ENCODE measurements around the gene LTB4R2.
"Not testable (repeated sequence)": the region's sequence is repeated elsewhere in the genome, so short reads cannot be mapped to it uniquely, and the experiment has no call there.

The LTB4R2 gene

GRCh38 chr14:24342889-24343288, 32.9 kb downstream of the LTB4R2 start:
- no peaks in the 10 kb centered on the region for H3K9me3 Mint-ChIP-seq
- peaks cover 12% of the 10 kb centered on the region for H3K4me1 Mint-ChIP-seq (ENCODE audit: low read depth)
- no peak overlapping the region for H3K27ac Mint-ChIP-seq

DNA sequence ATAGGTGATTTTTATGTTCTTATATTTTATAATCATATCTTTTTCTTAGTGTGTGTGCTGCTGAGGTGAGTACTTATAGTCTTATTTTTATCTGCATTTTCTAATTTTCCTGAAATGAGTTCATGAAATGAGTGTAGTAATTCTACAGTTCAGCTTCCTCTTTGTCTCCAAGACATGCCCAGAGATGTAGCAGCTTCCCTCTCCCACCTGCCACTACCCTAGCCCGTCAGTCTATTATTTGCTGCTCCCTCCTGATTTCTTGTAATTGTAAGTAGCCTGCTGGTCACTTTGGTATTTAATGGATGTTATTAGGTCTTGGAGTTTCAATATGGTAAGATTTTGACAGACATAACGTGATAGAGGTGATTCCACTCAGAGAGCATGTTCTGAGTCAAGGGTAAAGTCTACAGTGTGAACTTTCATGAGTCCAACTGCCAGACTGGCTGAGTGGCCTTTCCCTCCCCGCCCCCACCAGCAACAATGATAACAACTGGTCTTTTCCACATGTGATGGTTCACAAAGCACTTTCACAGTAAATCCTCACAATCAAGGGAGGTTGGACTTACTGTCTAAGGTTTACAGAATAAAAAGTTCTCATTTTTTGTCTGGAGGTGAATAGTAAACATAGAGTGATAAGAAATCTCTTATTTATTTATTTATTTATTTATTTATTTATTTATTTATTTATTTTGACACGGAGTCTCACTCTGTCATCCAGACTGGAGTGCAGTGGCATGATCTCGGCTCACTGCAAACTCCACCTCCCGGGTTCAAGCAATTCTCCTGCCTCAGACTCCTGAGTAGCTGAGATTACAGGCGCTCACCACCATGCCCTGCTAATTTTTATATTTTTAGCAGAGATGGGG, 34.1 kb downstream of the LTB4R2 start:
- Mint-ChIP-seq H3K4me3 (no peak overlapping the region), H3K36me3 (ENCODE audit: low read depth) (no peaks in the 10 kb centered on the region), H3K27ac (no peak overlapping the region), H3K4me1 (ENCODE audit: low read depth) (peaks cover 4% of the 10 kb centered on the region), H3K9me3 (no peaks in the 10 kb centered on the region), H3K27me3 (ENCODE audit: low read depth) (peaks cover 37% of the 10 kb centered on the region)

More at GRCh38 chr14:24342889-24343288, 32.9 kb downstream of the LTB4R2 start:
- Mint-ChIP-seq H3K4me3 (no peak overlapping the region), H3K36me3 (ENCODE audit: low read depth) (peaks cover 7% of the 10 kb centered on the region), H3K27me3 (ENCODE audit: low read depth) (peaks cover 31% of the 10 kb centered on the region)

GRCh38 chr14:24347134-24347533, 37.2 kb downstream of the LTB4R2 start:
- no peaks in the 10 kb centered on the region for H3K36me3 Mint-ChIP-seq (ENCODE audit: low read depth)
- peaks cover 63% of the 10 kb centered on the region for H3K27me3 Mint-ChIP-seq (ENCODE audit: low read depth)
- H3K4me1 Mint-ChIP-seq (ENCODE audit: low read depth): no peaks in the 10 kb centered on the region
- H3K9me3 Mint-ChIP-seq: no peaks in the 10 kb centered on the region
- no peak overlapping the region for H3K4me3 Mint-ChIP-seq
- H3K27ac Mint-ChIP-seq: no peak overlapping the region

GRCh38 chr14:24348186-24348585, 38.2 kb downstream of the LTB4R2 start:
- Mint-ChIP-seq H3K27ac (no peak overlapping the region), H3K4me3 (no peak overlapping the region), H3K9me3 (no peaks in the 10 kb centered on the region), H3K27me3 (ENCODE audit: low read depth) (peaks cover 66% of the 10 kb centered on the region), H3K36me3 (ENCODE audit: low read depth) (no peaks in the 10 kb centered on the region), H3K4me1 (ENCODE audit: low read depth) (no peaks in the 10 kb centered on the region)

DNA sequence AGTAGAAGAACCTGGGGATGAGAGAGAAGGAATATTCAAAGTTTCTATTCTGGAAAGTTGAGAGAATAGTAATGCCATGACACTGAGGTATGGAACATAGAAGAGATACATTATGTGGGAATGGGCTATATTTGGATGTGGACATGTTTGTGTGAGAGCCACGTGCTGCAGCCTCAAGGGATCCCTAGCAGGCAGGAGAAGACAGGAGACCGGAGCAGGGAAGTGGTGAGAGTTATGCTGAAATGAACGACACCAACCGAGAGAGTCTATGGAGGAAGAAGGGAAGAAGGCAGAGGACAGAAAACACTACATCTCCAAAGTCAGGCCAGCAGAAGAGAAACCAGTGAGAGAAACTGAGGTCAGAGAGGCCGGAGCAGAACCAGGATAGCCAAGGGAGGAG, 39.8 kb downstream of the LTB4R2 start:
- no peak overlapping the region for H3K27ac Mint-ChIP-seq
- no peaks in the 10 kb centered on the region for H3K9me3 Mint-ChIP-seq
- peaks cover 67% of the 10 kb centered on the region for H3K27me3 Mint-ChIP-seq (ENCODE audit: low read depth)
- H3K4me3 Mint-ChIP-seq: no peak overlapping the region
- no peaks in the 10 kb centered on the region for H3K4me1 Mint-ChIP-seq (ENCODE audit: low read depth)
- H3K36me3 Mint-ChIP-seq (ENCODE audit: low read depth): no peaks in the 10 kb centered on the region

DNA sequence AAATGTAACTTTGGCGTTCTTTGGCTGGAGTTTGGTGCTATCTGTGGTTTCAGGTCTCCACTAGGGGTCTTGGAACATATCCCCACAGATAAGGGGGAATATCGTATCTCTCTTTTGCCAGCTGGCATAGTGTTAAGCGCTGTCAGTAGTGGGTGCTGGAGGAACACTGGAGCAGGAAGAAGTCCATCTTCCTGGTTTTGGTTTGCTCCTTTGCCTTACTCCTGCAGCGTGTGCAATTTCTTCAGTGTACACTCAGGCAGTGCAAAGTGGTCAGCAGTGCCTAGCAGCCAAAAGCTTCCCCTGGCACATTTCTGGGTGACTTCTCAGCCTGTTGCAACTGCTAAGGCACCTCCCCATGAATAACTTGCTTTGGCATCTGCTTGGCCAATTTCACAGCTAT, 41.6 kb downstream of the LTB4R2 start:
- Mint-ChIP-seq H3K27me3 (ENCODE audit: low read depth) (peaks cover 57% of the 10 kb centered on the region), H3K9me3 (no peaks in the 10 kb centered on the region), H3K36me3 (ENCODE audit: low read depth) (no peaks in the 10 kb centered on the region), H3K4me3 (no peak overlapping the region), H3K4me1 (ENCODE audit: low read depth) (no peaks in the 10 kb centered on the region), H3K27ac (no peak overlapping the region)

- no peaks in the 10 kb centered on the region for H3K4me1 Mint-ChIP-seq (ENCODE audit: low read depth)
- H3K27me3 Mint-ChIP-seq (ENCODE audit: low read depth): peaks cover 49% of the 10 kb centered on the region
- no peak overlapping the region for H3K4me3 Mint-ChIP-seq
- no peak overlapping the region for H3K27ac Mint-ChIP-seq
- H3K36me3 Mint-ChIP-seq (ENCODE audit: low read depth): no peaks in the 10 kb centered on the region
- no peaks in the 10 kb centered on the region for H3K9me3 Mint-ChIP-seq
Measured at GRCh38 chr14:24353559-24354481, 43.9 kb downstream of the LTB4R2 start.

DNA sequence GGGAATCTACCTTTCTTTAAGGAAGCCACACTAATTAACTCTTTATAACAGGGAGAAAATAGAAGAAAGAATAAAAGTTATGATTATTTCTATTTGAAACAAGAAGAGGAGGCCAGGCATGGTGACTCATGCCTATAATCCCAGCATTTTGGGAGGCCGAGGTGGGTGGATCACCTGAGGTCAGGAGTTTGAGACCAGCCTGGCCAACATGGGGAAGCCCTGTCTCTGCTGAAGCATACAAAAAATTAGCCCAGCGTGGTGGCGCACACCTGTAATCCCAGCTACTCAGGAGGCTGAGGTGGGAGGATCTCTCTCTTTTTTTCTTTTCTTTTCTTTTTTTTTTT, 44.5 kb downstream of the LTB4R2 start:
- H3K9me3 Mint-ChIP-seq; H3K4me3 Mint-ChIP-seq; H3K4me1 Mint-ChIP-seq (ENCODE audit: low read depth); H3K27ac Mint-ChIP-seq; H3K36me3 Mint-ChIP-seq (ENCODE audit: low read depth): not testable (repeated sequence)
- H3K27me3 Mint-ChIP-seq (ENCODE audit: low read depth): peaks cover 44% of the 10 kb centered on the region

DNA sequence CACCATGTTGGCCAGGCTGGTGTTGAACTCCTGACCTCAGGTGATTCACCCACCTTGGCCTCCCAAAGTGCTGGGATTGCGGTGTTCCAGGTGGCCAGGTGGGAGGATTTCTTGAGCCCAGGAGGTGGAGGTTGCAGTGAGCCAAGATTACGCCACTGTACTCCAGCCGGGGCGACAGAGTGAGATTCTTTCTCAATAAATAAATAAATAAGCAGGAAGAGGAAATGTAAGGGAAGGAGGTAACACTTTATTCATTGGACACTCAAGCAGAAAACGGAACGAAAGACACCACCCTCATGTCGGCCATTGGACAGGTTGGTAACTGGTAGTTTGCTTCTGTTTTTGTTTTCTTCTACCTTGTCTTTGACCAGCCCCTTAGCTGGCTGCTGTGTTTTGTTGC, 45.1 kb downstream of the LTB4R2 start:
- no peaks in the 10 kb centered on the region for H3K4me1 Mint-ChIP-seq (ENCODE audit: low read depth)
- no peaks in the 10 kb centered on the region for H3K9me3 Mint-ChIP-seq
- no peak overlapping the region for H3K27ac Mint-ChIP-seq
- H3K36me3 Mint-ChIP-seq (ENCODE audit: low read depth): no peaks in the 10 kb centered on the region
- H3K4me3 Mint-ChIP-seq: no peak overlapping the region
- peaks cover 43% of the 10 kb centered on the region for H3K27me3 Mint-ChIP-seq (ENCODE audit: low read depth)

DNA sequence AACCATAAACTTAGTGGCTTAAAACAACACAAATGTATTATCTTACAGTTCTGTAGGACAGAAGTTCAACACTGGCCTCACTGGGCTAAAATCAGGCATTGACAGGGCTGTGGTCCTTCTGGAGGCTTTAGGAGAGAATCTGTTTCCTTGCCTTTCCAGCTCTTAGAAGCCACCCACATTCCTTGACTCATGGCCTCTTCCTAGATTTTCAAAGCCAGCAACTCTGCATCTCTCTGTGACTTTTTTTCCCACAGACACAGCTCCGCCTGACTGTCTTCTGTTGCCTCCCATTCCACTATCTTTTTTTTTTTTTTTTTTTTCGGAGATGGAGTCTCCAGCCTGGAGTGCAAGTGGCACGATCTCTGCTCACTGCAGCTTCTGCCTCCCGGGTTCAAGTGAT, 46.3 kb downstream of the LTB4R2 start:
- peaks cover 38% of the 10 kb centered on the region for H3K27me3 Mint-ChIP-seq (ENCODE audit: low read depth)
- H3K9me3 Mint-ChIP-seq: peaks cover 3% of the 10 kb centered on the region
- no peaks in the 10 kb centered on the region for H3K36me3 Mint-ChIP-seq (ENCODE audit: low read depth)
- H3K4me3 Mint-ChIP-seq: no peak overlapping the region
- H3K4me1 Mint-ChIP-seq (ENCODE audit: low read depth): no peaks in the 10 kb centered on the region
- H3K27ac Mint-ChIP-seq: no peak overlapping the region

GRCh38 chr14:24360281-24360680, 50.3 kb downstream of the LTB4R2 start:
- H3K36me3 Mint-ChIP-seq (ENCODE audit: low read depth): no peaks in the 10 kb centered on the region
- no peak overlapping the region for H3K27ac Mint-ChIP-seq
- no peak overlapping the region for H3K4me3 Mint-ChIP-seq
- H3K27me3 Mint-ChIP-seq (ENCODE audit: low read depth): peaks cover 36% of the 10 kb centered on the region
- peaks cover 3% of the 10 kb centered on the region for H3K4me1 Mint-ChIP-seq (ENCODE audit: low read depth)
- H3K9me3 Mint-ChIP-seq: peaks cover 3% of the 10 kb centered on the region

GRCh38 chr14:24361326-24361725, 51.4 kb downstream of the LTB4R2 start:
- H3K36me3 Mint-ChIP-seq (ENCODE audit: low read depth): no peaks in the 10 kb centered on the region
- H3K27me3 Mint-ChIP-seq (ENCODE audit: low read depth): peaks cover 46% of the 10 kb centered on the region
- H3K4me1 Mint-ChIP-seq (ENCODE audit: low read depth): peaks cover 10% of the 10 kb centered on the region
- H3K27ac Mint-ChIP-seq: no peak overlapping the region
- H3K4me3 Mint-ChIP-seq: no peak overlapping the region
- H3K9me3 Mint-ChIP-seq: peaks cover 3% of the 10 kb centered on the region
